Tibial nerve (tissue), 4 donors: Measurements from ENCODE around the gene ANAPC15.

Source experiments
- CTCF ChIP-seq, 5 experiments: fragments of 200-600 bp in 3 of 5; fragments of 450-650 bp in 2 of 5; sonication (generic) in 3 of 5; IDR thresholded peaks; one replicate each; pipeline ENCODE4 v1.5.1; 2016 to 2019; ENCODE audit warnings: antibody characterized with exemption in 5 of 5, mild to moderate bottlenecking in 3 of 5, moderate library complexity in 2 of 5
- EP300 ChIP-seq, 2 donors: sonication (generic); formaldehyde crosslinking; IDR thresholded peaks; one replicate each; pipeline ENCODE4 v1.6.1; 2017; ENCODE audit warnings: antibody characterized with exemption in 2 of 2, mild to moderate bottlenecking in 1 of 2

- no peak for TF ChIP-seq CTCF (IDR thresholded peaks at IDR 0.05)
- no peak for TF ChIP-seq EP300 (IDR thresholded peaks at IDR 0.05)
These were observed 26.7 kb downstream of the ANAPC15 start for GRCh38 chr11:72085621-72086351.
